A172 (cell line): ENCODE data around the gene FBXL19. TPM values are rescaled to one million over a fixed set of nuclear protein-coding genes. Genes with fewer than 3 reads are reported as not detected.
A peak's percentile ranks its signal among the peaks of the same experiment; 100 is the strongest.

ENCODE experiments used
- DNase-seq: peaks from one replicate; pipeline ENCODE4 v3.0.0-alpha.2; 2015; ENCODE audit warnings: low spot score
- total RNA-seq: library from RNA; depleted of rRNA; stranded (reverse); fragments of >200 nt; shearing (Covaris generic); gene quantifications from 2 replicates; pipeline ENCODE4 v1.2.3, GENCODE V29; 2014

Gene FBXL19
- total RNA-seq, 1 experiment from 2014 or later, result 18.7 TPM

DNA sequence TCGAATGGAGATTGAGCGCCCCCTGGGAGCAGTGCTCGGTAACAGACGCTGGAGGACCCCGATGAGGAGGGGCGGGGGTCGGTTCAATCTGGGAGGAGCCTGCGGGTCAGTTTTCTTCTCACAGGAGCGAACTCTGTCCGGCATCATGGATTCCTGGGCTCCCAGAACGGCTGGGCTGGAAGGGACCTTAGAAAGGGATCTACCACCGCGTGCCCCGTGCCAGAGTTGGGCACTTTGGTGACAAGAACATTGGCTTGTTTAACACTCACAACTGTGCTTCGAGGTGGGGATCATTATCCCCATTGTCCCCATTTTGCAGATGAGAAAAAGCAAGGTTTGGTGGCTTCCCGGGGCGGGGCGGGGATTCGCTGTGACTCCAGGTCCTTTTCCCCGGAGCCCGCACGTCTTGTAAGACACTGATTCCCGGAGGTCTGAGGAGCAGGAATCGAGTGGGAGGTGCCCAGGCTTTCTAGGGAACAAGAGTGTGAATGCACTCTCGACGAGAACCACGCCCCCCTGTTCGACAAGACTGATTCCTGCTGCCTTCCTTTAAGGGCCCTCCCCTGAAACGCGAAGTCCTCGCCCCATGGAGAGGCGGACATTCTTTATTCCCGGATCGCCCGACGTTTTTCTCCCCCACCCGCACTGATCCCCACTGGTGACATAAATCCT is 1.5 kb upstream of the FBXL19 start:
- peak; percentile 60 for DNase-seq

DNA sequence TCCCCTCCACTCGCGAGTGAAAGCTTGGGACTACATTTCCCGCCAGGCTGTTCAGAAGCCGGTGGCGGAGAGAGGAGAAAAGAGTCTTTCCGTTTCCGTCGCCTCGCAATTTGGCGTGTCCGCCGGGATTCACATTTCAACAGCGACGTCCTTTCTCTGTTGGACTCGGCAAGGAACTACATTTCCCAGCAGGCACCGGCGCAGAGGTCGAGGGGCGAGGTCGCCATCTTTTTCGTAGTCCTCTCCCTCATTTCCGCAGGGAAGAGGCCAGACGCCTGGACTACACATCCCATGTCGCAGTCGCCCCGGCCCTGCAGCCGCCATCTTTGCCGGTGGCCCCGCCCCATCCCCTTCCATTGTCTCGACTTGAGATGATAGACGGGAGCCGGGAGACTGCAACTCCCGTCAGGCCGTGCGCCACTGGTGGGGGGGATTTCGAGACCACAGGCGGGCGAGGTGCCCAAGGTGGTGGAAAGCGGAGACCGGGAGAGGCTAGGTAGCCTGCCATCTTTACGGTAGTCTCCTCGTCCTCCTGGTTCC is 882 bp upstream of the FBXL19 start:
- peak; percentile 99 for DNase-seq

DNA sequence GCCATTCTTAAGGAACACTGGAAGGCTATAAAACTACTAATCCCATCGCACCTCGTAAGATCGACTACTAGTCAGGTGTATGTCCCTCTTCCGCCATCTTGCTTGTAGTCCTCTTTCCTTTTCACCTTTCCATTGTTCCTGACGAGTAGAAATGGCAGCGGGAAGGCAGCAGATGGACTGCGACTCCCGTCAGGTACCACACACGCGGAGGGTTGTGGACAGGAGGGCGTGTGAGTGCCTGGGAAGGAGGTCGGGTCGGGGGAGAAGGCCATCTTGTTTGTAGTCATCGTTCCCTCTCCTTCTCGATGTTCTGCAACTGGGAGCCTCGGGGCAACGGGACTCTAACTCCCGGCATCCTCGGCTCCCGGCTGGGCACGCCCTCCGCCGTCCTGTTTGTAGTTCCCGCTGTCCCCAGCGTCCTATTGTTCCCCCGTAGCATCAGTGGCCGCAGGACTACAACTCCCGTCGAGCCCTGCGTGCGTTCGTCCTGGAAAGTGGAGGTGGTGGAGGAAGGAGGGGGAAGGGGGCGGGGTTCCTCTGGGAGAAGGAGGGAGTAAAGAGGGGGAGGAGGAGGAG is 324 bp upstream of the FBXL19 start:
- peak; percentile 99 for DNase-seq

DNA sequence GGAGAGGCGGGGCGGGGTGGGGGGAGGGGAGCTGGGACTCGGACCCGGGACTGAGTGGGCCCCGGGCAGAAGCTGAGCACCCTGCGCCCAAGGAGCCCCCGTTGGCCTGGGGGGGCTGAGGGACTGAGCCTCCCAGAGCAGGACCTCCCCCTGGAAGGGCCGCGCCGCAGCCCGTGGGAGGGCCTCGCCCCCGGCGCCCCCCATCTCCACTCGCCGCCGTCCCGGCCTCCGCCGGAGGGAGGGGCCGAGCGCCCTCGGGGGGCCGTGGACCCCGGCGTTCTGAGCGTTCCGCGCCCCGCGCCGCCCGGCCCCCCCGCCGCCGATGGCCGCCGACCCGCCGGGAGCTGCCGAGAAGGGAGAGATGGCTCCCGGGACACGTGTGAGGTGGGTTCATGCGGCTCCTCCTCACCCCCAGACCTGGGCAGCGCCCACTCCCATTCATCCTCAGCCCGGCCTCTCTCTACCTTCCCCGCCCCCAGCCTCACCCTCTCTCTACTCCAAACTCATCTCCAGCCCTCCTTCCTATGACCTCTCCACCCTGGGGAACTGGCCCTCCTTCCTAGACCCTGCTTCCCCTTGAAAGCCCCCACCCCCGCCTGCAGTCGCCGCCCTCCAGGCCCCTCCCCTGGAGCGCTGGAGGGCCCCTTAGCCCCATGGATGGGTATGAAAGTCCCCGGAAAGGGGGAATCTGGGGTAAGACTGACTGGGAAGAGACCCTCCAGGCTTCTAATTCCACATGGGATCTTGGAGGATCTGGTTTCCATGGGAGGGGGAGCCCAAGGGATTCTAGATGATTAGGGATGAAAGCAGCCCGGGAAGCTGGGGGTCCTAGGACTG is 922 bp downstream of the FBXL19 start:
- no peak for DNase-seq

DNA sequence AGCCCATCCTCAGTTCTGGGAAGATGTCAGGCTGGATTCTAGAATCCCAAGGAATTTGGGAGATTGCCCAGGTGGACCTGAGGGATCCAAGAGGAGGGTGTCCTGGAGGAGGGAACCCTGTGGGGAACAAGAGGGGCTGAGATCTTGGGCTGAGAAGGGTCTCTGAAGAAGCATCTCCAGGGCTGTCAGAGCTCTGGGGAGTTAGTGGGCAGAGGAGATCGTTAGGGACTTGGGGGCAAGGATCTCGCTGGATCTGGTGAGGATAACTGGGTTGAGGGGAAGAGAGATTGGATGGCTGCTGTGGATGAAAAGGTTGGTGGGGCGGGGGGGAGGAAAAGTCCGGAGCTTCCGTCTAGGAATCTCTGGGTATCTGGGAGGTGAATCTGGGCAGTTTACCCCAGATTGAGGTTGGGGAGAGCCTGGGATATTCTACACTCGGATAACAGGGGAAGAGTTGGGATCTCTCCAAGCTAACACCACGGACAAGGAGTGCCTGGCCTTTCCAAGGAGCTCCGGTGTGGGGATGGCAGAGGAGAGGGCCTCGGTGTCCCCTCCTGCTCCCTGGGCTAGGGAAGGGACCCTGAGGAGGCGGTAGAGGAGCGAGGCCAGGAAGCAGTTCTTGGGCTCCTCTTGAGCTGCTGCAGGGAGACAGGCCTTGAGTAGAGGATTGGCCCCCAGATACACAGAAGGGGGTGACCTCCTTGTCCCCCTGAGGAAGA is 1.7 kb downstream of the FBXL19 start:
- no peak for DNase-seq

DNA sequence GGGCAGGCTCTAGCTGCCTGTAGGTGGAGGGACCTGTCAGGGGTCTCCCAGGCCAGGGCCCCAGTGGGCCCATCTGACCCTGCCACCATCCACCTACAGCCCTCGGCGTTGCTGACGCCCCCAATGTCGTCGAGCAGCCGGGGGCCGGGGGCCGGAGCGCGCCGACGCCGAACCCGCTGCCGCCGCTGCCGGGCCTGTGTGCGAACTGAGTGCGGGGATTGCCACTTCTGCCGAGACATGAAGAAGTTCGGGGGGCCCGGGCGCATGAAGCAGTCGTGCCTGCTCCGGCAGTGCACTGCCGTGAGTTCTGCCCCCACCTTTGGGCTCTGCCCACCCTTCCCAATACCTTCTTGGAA is 2.2 kb downstream of the FBXL19 start:
- no peak for DNase-seq

DNA sequence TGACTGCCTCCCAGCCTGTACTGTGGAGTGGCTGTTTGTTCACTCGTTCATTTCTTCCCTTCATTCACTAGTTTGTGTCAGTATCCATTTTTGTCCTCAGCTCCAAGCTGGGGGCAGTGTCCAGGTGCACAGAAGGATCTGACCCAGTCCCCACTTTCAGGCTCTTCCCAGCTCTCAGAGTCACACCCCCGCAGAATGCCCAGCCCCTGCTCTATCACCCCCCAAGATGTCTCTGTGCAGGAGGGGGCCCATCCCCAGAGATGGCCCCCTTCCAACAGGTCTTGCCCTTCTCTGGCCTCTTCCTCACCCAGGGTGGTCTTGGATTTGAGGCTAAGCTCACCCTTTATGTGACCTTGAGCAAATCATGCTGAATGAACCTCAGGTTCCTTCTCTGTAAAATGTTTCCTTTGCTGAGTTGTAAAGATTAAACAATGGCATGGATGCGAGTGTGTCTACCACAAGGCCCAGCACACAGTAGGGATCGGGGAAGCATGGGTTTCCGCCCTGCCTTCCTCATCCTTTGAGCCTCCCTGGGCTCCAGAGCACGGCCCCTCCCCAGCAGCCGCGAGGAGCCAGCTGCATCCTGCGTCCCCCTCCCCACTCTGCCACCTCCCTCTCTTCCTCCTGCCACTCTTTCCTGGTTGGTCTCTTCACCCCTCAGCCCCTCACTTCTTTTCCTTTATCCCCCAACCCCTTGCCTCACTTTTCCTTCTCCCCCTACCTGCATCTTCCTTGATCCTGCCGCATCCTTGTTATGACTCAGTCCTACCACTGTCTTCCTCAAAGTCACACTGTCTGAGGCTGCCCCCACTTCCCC is 2.8 kb downstream of the FBXL19 start:
- no peak for DNase-seq

DNA sequence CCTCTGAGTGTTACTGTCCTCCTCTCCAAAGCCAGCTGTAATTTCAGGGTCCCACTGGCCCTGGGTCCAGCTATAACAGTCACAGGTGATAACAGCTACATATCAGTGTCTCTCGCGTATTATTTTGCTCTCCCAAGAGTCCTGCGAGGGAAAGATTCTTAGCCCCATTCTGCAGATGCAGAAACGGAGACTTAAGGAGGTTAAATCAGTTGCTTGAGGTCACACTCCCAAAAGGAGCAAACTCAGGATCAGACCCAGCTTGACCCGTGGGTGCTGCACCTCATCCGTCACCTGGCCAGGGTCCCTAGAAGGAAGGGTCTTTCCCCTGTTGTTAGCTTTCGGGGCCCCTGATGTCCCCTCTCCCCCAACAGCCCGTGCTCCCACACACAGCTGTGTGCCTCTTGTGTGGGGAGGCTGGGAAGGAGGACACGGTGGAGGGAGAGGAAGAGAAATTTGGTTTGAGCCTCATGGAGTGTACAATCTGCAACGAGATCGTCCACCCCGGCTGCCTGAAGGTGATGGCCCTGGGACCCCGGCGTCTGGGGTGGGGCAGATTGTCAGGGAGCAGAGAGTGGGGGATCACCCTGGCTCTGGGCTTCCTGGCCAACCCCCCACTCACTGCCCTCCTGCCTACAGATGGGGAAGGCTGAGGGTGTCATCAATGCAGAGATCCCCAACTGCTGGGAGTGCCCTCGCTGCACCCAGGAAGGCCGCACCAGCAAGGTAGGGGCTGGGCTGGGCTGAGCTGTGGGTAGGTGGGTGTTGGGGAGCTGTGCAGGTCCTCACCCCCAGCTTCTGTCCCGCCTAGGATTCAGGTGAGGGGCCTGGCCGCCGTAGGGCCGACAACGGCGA is 3.8 kb downstream of the FBXL19 start:
- DNase-seq, result no peak

DNA sequence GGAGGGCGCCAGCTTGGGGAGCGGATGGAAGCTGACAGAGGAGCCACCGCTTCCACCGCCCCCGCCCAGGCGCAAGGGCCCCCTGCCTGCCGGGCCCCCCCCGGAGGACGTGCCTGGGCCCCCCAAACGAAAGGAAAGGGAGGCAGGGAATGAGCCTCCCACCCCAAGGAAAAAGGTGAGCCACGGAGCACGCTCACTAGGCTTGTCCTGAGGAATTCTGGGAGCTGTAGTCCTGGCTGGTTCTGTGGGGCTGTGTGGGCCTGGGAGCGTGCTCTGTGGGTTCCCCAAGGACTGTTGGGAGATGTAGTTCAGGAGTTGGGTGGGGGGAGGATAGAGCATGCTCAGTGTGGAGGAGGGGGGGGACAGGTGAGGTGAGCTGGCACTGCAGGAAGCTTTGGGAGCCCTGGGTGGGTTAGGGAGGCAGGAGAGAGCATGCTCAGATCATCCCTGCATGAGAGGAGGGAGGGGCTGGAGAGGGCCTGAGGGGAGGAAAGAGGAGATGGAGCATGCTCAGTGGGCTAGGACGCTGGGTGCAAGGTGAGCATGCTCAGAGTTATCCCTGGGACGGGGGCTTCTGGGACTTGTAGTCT is 4.5 kb downstream of the FBXL19 start:
- DNase-seq, result peak; percentile 56

DNA sequence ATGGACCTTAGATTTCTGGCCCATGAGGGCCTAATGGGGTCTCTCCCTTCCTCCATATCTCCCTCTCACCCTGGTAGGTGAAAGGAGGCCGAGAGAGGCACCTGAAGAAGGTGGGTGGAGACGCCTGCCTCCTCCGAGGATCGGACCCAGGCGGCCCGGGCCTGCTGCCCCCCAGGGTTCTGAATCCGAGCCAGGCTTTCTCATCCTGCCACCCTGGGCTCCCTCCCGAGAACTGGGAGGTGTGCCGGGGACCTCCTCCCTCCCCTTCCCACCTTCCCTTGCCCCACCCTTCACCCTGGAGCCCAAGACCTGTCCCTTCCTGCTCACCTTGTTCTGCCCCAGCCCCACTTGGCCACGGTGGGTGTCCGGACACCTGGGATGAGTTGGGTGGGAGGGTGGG is 5.0 kb downstream of the FBXL19 start:
- no peak for DNase-seq

DNA sequence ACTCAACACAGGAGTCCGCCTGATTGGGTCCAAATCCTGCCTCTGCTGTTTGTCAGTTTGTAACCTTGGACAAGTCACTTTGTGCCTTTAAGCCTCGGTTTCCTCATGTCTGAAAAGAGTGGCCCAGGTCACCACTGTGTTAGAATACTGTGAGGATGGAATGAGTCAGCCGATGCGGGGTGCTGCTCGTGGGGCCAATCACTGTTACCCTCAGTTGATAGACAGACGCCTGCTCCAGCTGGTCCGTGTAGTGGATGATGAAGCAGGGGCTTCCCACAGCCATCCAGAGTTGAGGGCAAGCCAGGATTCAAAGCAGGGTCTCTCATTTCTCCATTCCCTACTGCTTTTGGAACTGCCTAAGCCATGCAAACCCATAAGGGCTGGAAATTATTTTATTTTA is 5.8 kb downstream of the FBXL19 start:
- no peak for DNase-seq

DNA sequence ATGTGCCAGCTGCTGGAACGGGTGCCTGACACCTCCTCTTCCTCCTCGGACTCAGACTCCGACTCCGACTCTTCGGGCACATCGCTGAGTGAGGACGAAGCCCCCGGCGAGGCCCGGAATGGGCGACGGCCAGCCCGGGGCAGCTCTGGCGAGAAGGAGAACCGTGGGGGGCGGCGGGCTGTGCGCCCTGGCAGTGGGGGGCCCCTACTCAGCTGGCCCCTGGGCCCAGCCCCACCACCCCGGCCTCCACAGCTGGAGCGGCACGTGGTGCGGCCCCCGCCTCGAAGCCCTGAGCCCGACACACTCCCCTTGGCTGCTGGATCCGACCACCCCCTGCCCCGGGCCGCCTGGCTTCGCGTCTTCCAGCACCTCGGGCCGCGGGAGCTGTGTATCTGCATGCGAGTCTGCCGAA is 6.8 kb downstream of the FBXL19 start:
- DNase-seq, result no peak

DNA sequence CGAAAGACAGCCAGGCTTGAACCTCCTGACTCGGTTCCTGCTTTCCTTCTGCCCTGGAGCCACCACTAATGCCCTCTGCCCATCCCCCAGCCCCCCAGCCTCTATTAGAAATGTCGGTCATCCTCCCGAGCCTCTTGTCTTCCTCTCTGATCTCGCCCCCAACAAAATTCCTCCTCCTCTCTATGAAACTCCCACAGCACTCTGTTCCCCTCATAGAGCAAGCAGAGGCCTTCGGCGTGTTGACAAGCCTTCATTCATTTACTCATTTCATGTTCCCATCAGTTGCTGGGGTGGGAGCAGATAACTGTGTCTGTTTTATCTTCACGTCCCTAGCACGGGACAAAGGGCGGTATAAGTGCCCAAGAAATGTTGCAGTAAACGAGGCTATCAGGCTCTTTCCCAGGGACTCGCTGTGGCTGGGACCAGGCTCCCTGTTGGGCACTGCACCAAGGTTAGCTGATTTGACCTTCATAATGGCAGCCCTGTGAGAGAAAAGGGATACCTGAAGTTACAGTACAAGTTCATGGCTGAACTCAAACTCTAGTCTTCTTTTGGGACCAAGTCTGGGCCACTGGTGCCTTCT is 7.8 kb downstream of the FBXL19 start:
- DNase-seq, result no peak

DNA sequence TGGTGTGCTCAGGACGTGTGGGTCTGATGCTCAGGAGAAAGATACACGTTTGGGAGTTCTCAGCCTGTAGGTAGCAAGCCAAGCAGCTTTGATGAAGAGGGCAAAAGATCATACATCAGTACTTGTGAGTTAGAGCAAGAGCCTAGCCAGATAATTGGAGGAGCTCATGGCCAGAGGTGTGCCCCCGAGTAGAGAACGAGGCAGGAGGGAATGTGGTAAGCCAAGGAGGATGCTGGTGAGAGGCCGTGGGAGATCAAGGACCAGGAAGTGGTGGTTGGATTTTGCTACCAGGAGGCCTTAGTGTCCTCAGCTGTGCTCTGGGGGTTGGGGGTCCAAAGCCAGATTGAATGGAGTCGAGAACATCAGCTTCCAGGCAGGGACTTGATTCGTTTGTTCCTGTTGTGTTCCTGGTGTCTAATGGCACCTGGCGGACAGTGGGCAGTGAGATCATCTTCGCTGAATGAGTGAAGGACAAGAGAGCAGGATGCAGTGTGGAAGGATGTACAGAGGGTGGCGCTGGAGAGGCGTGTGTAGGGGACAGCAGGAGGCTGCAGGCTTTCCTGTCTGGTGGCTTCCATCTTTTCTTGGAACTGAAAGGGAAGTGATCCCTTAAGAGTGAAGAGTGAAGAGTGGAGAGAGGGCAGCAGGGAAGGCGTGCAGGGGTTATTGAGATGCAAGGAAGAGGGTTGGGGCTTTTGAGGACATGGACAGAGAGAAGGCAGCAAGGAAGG is 11.6 kb downstream of the FBXL19 start:
- peak; percentile 46 for DNase-seq

DNA sequence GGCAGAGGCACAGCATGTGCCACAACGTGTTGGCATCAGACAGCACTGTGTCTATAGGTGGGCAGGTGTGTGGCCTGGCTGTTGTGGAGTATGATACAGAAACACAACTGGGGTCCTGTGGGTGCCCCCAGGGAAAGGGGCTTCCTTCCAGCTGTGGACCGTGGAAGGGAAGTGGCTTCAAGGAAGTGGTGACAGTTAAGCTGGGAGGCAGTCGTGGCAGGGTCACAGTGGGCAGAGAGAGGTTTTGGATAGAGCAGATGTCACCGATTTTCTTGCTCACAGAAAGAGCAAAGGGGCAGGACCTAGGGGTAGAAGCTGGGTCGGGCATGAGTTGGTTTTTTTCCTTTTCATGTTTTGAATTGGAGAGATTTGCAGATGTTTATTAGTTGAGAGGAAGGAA is 14.3 kb downstream of the FBXL19 start:
- DNase-seq, result no peak

DNA sequence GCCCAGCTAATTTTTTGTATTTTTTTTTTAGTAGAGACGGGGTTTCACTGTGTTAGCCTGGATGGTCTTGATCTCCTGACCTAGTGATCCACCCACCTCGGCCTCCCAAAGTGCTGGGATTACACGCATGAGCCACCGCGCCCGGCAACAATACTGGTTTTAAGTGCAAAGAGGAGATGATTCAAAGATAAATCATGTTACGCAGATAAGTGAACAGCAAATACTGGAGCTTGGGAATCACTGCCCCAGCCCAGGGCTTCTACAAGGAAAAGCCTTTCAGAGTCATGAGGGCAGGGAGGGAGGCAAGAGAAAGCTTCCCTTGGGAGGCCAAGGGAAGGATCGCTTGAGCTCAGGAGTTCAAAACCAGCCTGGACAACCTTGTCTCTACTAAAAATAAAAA is 16.2 kb downstream of the FBXL19 start:
- DNase-seq, result peak; percentile 38

DNA sequence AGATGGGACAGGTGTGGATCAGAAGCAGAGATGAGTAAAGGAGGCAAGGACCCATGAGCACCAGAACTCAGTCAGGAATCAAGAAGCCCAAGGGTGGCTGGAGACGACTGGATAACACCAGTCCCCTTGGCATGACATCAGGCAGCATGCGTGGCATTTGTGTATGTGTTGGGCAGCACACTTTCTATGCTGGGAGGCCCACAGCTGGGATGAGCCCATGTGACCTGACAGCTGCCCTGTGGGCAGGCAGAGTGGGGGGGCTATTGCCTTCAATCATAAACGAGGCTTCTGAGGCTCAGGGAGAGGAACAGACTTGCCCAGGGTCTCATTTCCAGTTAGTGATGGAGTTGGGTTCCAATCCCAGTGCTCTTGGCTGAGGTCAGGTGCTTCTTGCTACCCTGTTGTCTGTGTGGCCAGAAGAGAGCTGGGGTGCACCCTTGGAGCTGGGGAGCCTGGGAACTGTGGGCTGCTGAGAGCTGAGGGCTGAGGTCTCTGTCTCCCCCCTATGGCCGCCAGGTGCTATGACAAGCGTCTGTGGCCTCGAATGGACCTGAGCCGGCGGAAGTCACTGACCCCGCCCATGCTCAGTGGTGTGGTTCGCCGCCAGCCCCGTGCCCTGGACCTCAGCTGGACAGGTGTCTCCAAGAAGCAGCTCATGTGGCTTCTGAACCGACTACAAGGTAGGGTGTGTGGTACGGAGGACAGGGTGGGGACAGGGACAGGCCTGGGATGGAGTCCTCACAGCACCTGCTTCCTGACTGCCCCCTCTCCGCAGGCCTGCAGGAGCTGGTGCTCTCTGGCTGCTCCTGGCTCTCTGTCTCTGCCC is 18.4 kb downstream of the FBXL19 start:
- peak; percentile 81 for DNase-seq

DNA sequence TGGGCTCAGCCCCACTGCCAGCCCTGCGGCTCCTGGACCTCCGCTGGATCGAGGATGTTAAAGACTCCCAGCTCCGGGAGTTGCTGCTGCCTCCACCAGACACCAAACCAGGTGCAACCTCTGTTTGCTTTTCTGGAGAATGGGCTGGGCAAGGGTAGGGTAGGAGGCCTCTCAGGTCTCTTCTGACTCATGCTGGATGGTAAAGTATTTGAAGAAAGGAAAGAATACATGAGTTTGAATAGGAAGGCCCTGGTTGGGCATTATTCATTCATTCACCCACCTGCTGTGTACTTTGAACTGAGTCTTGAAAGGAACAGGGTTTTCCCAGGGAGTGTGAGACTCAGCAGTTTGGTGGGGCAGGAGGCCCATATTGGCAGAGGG is 19.0 kb downstream of the FBXL19 start:
- no peak for DNase-seq
